Glutamatergic neuron (in vitro differentiated cells): Measurements from ENCODE around the gene ZNF554. TPM values are rescaled to one million over a fixed set of nuclear protein-coding genes. Genes with fewer than 3 reads are reported as not detected.
A peak's percentile ranks its signal among the peaks of the same experiment; 100 is the strongest.

Experiments used
- DNase-seq: peaks from one replicate; pipeline ENCODE4 v3.0.0; 2022
- H3K27ac Mint-ChIP-seq: one replicate; pipeline ENCODE4 v1.8.0; 2020; ENCODE audit warnings: mild to moderate bottlenecking, mixed read lengths, inconsistent platforms; ENCODE audit not compliant: unreplicated experiment
- H3K27me3 Mint-ChIP-seq: one replicate; pipeline ENCODE4 v1.8.0; 2020; ENCODE audit warnings: mild to moderate bottlenecking, moderate library complexity, mixed read lengths, inconsistent platforms; ENCODE audit not compliant: unreplicated experiment
- H3K36me3 Mint-ChIP-seq: one replicate; pipeline ENCODE4 v1.8.0; 2020; ENCODE audit warnings: mild to moderate bottlenecking, mixed read lengths, inconsistent platforms; ENCODE audit not compliant: unreplicated experiment
- H3K4me1 Mint-ChIP-seq: one replicate; pipeline ENCODE4 v1.8.0; 2020; ENCODE audit warnings: mild to moderate bottlenecking, low read depth, mixed read lengths, inconsistent platforms; ENCODE audit not compliant: unreplicated experiment
- H3K4me3 Mint-ChIP-seq: one replicate; pipeline ENCODE4 v1.8.0; 2020; ENCODE audit warnings: mild to moderate bottlenecking, mixed read lengths, inconsistent platforms; ENCODE audit not compliant: unreplicated experiment
- H3K9me3 Mint-ChIP-seq: one replicate; pipeline ENCODE4 v1.8.0; 2020; ENCODE audit warnings: mild to moderate bottlenecking, moderate library complexity, mixed read lengths, inconsistent platforms; ENCODE audit not compliant: unreplicated experiment
- CTCF ChIP-seq: fragments of 200-600 bp; sonication (generic); IDR thresholded peaks from one replicate; pipeline ENCODE4 v1.5.0; 2021; ENCODE audit not compliant: partially characterized antibody, unreplicated experiment
- total RNA-seq: library from RNA; stranded (reverse); fragmentation: NEBNext Ultra II Directional; extraction: Animal tissue kit (Norgen Biotek cat#: 25700); gene quantifications from one replicate; pipeline ENCODE4 v1.2.1, GENCODE V29; 2021; ENCODE audit not compliant: unreplicated experiment

ZNF554 gene
- total RNA-seq, 1 donor from 2014 or later, result 5.8 TPM

GRCh38 chr19:2841855-2842574, 22.3 kb downstream of the ZNF554 start:
- no peak for TF ChIP-seq CTCF
- H3K9me3 Mint-ChIP-seq, result peaks cover 6% of the 10 kb centered on the region
- DNase-seq, result peak; percentile 27
- H3K4me3 Mint-ChIP-seq, result peak overlapping the region; percentile 83
- peaks cover 11% of the 10 kb centered on the region for H3K36me3 Mint-ChIP-seq
- H3K4me1 Mint-ChIP-seq, result no peaks in the 10 kb centered on the region
- no peak overlapping the region for H3K27ac Mint-ChIP-seq
- peaks cover 3% of the 10 kb centered on the region for H3K27me3 Mint-ChIP-seq

- Mint-ChIP-seq H3K4me3 (no peak overlapping the region), H3K4me1 (no peaks in the 10 kb centered on the region), H3K36me3 (peaks cover 13% of the 10 kb centered on the region), H3K27me3 (peaks cover 3% of the 10 kb centered on the region), H3K9me3 (peaks cover 8% of the 10 kb centered on the region), H3K27ac (no peak overlapping the region)
- no peak for TF ChIP-seq CTCF
- no peak for DNase-seq
These were observed 25.4 kb downstream of the ZNF554 start for GRCh38 chr19:2845107-2845506.

- no peak for DNase-seq
- Mint-ChIP-seq H3K4me3 (no peak overlapping the region), H3K27ac (no peak overlapping the region), H3K36me3 (peaks cover 25% of the 10 kb centered on the region), H3K4me1 (no peaks in the 10 kb centered on the region), H3K9me3 (peaks cover 9% of the 10 kb centered on the region), H3K27me3 (no peaks in the 10 kb centered on the region)
- TF ChIP-seq CTCF, result no peak
These were observed 26.7 kb downstream of the ZNF554 start for GRCh38 chr19:2846180-2846894.

GRCh38 chr19:2847507-2847906, 27.8 kb downstream of the ZNF554 start:
- TF ChIP-seq CTCF, result no peak
- no peaks in the 10 kb centered on the region for H3K27me3 Mint-ChIP-seq
- no peak overlapping the region for H3K4me3 Mint-ChIP-seq
- DNase-seq, result no peak
- H3K4me1 Mint-ChIP-seq, result no peaks in the 10 kb centered on the region
- H3K9me3 Mint-ChIP-seq, result peaks cover 14% of the 10 kb centered on the region
- no peak overlapping the region for H3K27ac Mint-ChIP-seq
- peaks cover 36% of the 10 kb centered on the region for H3K36me3 Mint-ChIP-seq

DNA sequence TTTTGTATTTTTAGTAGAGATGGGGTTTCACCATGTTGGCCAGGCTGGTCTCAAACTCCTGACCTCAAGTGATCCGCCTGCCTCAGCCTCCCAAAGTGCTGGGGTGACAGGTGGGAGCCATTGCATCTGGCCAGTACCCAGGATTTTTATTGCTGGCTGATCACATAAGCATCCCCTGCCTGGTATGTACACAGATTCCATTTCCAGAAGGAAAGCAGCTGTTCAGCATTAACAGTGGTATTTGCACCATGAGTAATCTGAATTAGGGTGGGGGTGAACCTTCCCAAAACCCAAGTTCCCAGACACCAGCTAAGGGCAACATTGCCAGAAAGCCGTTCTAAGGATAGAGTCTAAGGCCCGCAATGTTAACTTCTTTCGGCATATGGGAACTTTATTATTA, 28.9 kb downstream of the ZNF554 start:
- H3K27ac Mint-ChIP-seq, result no peak overlapping the region
- no peaks in the 10 kb centered on the region for H3K4me1 Mint-ChIP-seq
- no peak for TF ChIP-seq CTCF
- no peak for DNase-seq
- no peak overlapping the region for H3K4me3 Mint-ChIP-seq
- H3K9me3 Mint-ChIP-seq, result peaks cover 23% of the 10 kb centered on the region
- H3K36me3 Mint-ChIP-seq, result peaks cover 47% of the 10 kb centered on the region
- peaks cover 2% of the 10 kb centered on the region for H3K27me3 Mint-ChIP-seq
